ENCODE measurements around the gene SASS6.
"Not testable (repeated sequence)": the region's sequence is repeated elsewhere in the genome, so short reads cannot be mapped to it uniquely, and the experiment has no call there.

SASS6 gene

GRCh38 chr1:100107696-100108095 is 25.0 kb downstream of the SASS6 start:
- no peak for DNase-seq

GRCh38 chr1:100101564-100101963 is 31.2 kb downstream of the SASS6 start:
- no peak for DNase-seq

GRCh38 chr1:100100202-100100601 is 32.5 kb downstream of the SASS6 start:
- DNase-seq, result no peak

GRCh38 chr1:100090471-100090870 is 42.3 kb downstream of the SASS6 start:
- no peak for DNase-seq

- no peak for DNase-seq
These were observed 43.6 kb downstream of the SASS6 start for GRCh38 chr1:100089082-100089481.

- no peak for DNase-seq
These were observed 45.3 kb downstream of the SASS6 start for GRCh38 chr1:100087396-100087795.

- no peak for DNase-seq
These were observed 52.4 kb downstream of the SASS6 start for GRCh38 chr1:100080331-100080730.

GRCh38 chr1:100077531-100077930 is 55.2 kb downstream of the SASS6 start:
- DNase-seq, result no peak

- DNase-seq, result no peak
These were observed 56.0 kb downstream of the SASS6 start for GRCh38 chr1:100076744-100077143.

GRCh38 chr1:100076319-100076718 is 56.4 kb downstream of the SASS6 start:
- DNase-seq, result no peak

- DNase-seq, result no peak
These were observed 57.0 kb downstream of the SASS6 start for GRCh38 chr1:100075773-100076172.

- no peak for DNase-seq
These were observed 57.9 kb downstream of the SASS6 start for GRCh38 chr1:100074604-100075395.

- DNase-seq, result no peak
These were observed 59.2 kb downstream of the SASS6 start for GRCh38 chr1:100073531-100073930.

- no peak for DNase-seq
These were observed 62.4 kb downstream of the SASS6 start for GRCh38 chr1:100070201-100070939.

GRCh38 chr1:100065969-100066227 is 66.8 kb downstream of the SASS6 start:
- no peak for DNase-seq

- DNase-seq, result no peak
These were observed 67.4 kb downstream of the SASS6 start for GRCh38 chr1:100065183-100065968.

GRCh38 chr1:100061681-100062080 is 71.0 kb downstream of the SASS6 start:
- DNase-seq, result peak in 1 of 5 experiments; percentile 51

- DNase-seq, result no peak
These were observed 79.0 kb downstream of the SASS6 start for GRCh38 chr1:100053727-100054126.

- no peak for DNase-seq
These were observed 79.6 kb downstream of the SASS6 start for GRCh38 chr1:100053119-100053518.

GRCh38 chr1:100051893-100052292 is 80.8 kb downstream of the SASS6 start:
- no peak for DNase-seq

GRCh38 chr1:100051401-100051800 is 81.3 kb downstream of the SASS6 start:
- DNase-seq, result no peak

- DNase-seq, result peak in 1 of 5 experiments; percentile 18
These were observed 82.6 kb downstream of the SASS6 start for GRCh38 chr1:100050139-100050538.

GRCh38 chr1:100047235-100047708 is 85.5 kb downstream of the SASS6 start:
- DNase-seq, result not testable (repeated sequence)

Data from T-helper 2 cell (primary cell).